H1 (cell line): ENCODE data around the gene GSDME. TPM values are rescaled to one million over a fixed set of nuclear protein-coding genes. Genes with fewer than 3 reads are reported as not detected.

Source experiments
- CTCF ChIA-PET: fragments of 300-600 bp; sonication (Branson Sonifier 250); formaldehyde crosslinking; loops from one replicate; lab custom pipeline; 2021; ENCODE audit not compliant: partially characterized antibody; lab: Charles Lee
- POLR2A ChIA-PET: fragments of 300-600 bp; sonication (Branson Sonifier 250); formaldehyde crosslinking; loops from one replicate; lab custom pipeline; 2021; ENCODE audit warnings: inconsistent platforms; ENCODE audit not compliant: partially characterized antibody; lab: Charles Lee
- DNase-seq, 2 experiments: peaks; one replicate each; pipeline versions ENCODE4 v3.0.0 to v3.0.0-alpha.2; 2010 to 2022; ENCODE audit warnings: low spot score in 2 of 2, low read depth in 1 of 2, mixed read lengths in 1 of 2
- FAIRE-seq: peaks from 2 replicates; lab custom pipeline; 2011; peaks lifted over from hg19 to GRCh38; lab: Jason Lieb, UNC
- H2AFZ ChIP-seq: 2 replicates; pipeline ENCODE4 v1.8.1; 2012; ENCODE audit warnings: low read length, inconsistent platforms
- H2AK5ac ChIP-seq: 2 replicates; pipeline ENCODE4 v1.6.1; 2013; ENCODE audit warnings: low read depth, low read length
- H2BK120ac ChIP-seq: replicated peaks from 2 replicates; pipeline ENCODE3; 2013; ENCODE audit warnings: low read depth, low read length, inconsistent platforms
- H2BK12ac ChIP-seq: 2 replicates; pipeline ENCODE4 v1.6.1; 2013; ENCODE audit warnings: low read depth, low read length
- H2BK15ac ChIP-seq: 2 replicates; pipeline ENCODE4 v1.6.1; 2013; ENCODE audit warnings: low read length
- H2BK20ac ChIP-seq: 2 replicates; pipeline ENCODE4 v1.6.1; 2013; ENCODE audit warnings: low read length
- H2BK5ac ChIP-seq: 2 replicates; pipeline ENCODE4 v1.6.1; 2013; ENCODE audit warnings: low read depth, low read length
- H3K14ac ChIP-seq: 2 replicates; pipeline ENCODE4 v1.6.1; 2013; ENCODE audit warnings: inconsistent platforms; ENCODE audit not compliant: insufficient read length
- H3K18ac ChIP-seq: 2 replicates; pipeline ENCODE4 v1.6.1; 2013; ENCODE audit warnings: low read length; ENCODE audit errors: extremely low read depth
- H3K23ac ChIP-seq: 2 replicates; pipeline ENCODE4 v1.6.1; 2013; ENCODE audit warnings: inconsistent platforms; ENCODE audit not compliant: insufficient read length
- H3K23me2 ChIP-seq: 2 replicates; pipeline ENCODE4 v1.6.1; 2013; ENCODE audit warnings: low read depth, low read length
- H3K27ac ChIP-seq: 2 replicates; pipeline ENCODE4 v1.6.1; 2011; ENCODE audit warnings: low read depth, low read length, inconsistent platforms
- H3K27me3 ChIP-seq, 4 experiments: replicated peaks in 1 of 4; 1 replicate in 1 of 4; 2 replicates in 3 of 4; pipeline versions ENCODE4 v1.6.1 to v1.8.1; 2011 to 2013; ENCODE audit warnings: low read length in 3 of 4, mild to moderate bottlenecking in 3 of 4, inconsistent platforms in 2 of 4, mixed read lengths in 2 of 4, moderate library complexity in 1 of 4; ENCODE audit not compliant: control insufficient read depth in 3 of 4, insufficient read depth in 3 of 4; ENCODE audit errors: extremely low read depth in 1 of 4
- H3K36me3 ChIP-seq, 4 experiments: 2 replicates each; pipeline versions ENCODE4 v1.6.1 to v1.8.1; 2011 to 2013; ENCODE audit warnings: mild to moderate bottlenecking in 4 of 4, low read length in 3 of 4, moderate library complexity in 2 of 4, control low read depth in 1 of 4, inconsistent platforms in 1 of 4; ENCODE audit not compliant: insufficient read depth in 4 of 4, control insufficient read depth in 2 of 4
- H3K4ac ChIP-seq: replicated peaks from 2 replicates; pipeline ENCODE3; 2013; ENCODE audit warnings: low read length, low read depth, mixed read lengths, inconsistent platforms; ENCODE audit not compliant: insufficient read length
- H3K4me1 ChIP-seq, 4 experiments: replicated peaks in 1 of 4; 1 replicate in 1 of 4; 2 replicates in 3 of 4; pipeline versions ENCODE4 v1.6.1 to v1.8.1; 2011 to 2013; ENCODE audit warnings: low read length in 3 of 4, inconsistent platforms in 2 of 4, mixed read lengths in 1 of 4; ENCODE audit not compliant: insufficient read depth in 4 of 4, control insufficient read depth in 3 of 4
- H3K4me2 ChIP-seq, 2 experiments: 2 replicates each; pipeline versions ENCODE4 v1.6.1 to v1.8.1; 2011 to 2013; ENCODE audit warnings: low read depth in 2 of 2, low read length in 2 of 2, control low read depth in 1 of 2, inconsistent platforms in 1 of 2, mild to moderate bottlenecking in 1 of 2; ENCODE audit not compliant: insufficient read depth in 1 of 2
- H3K4me3 ChIP-seq, 4 experiments: fragments of 200-600, 300-600 bp in 1 of 4; sonication (generic), shearing (Covaris generic), sonication (Bioruptor Twin) in 1 of 4; 2 replicates each; pipeline versions ENCODE4 v1.5.1 to v1.8.1; 2011 to 2016; ENCODE audit warnings: low read length in 4 of 4, low read depth in 3 of 4, control low read depth in 2 of 4, inconsistent platforms in 2 of 4, mild to moderate bottlenecking in 2 of 4, mixed read lengths in 1 of 4, moderate library complexity in 1 of 4; ENCODE audit not compliant: insufficient read depth in 2 of 4; ENCODE audit errors: extremely low read depth in 1 of 4
- H3K56ac ChIP-seq: replicated peaks from 2 replicates; pipeline ENCODE3; 2013; ENCODE audit warnings: low read depth, mild to moderate bottlenecking, mixed read lengths, low read length, inconsistent platforms; ENCODE audit not compliant: insufficient read length
- H3K79me1 ChIP-seq: 2 replicates; pipeline ENCODE4 v1.6.1; 2013; ENCODE audit warnings: low read depth, low read length, control low read depth
- H3K79me2 ChIP-seq, 2 experiments: 2 replicates each; pipeline versions ENCODE4 v1.6.1 to v1.8.1; 2012 to 2013; ENCODE audit warnings: low read length in 2 of 2, mild to moderate bottlenecking in 2 of 2, inconsistent platforms in 1 of 2; ENCODE audit not compliant: insufficient read depth in 2 of 2, control insufficient read depth in 1 of 2
- H3K9ac ChIP-seq, 4 experiments: replicated peaks in 1 of 4; 1 replicate in 1 of 4; 2 replicates in 3 of 4; pipeline versions ENCODE4 v1.6.1 to v1.8.1; 2011 to 2013; ENCODE audit warnings: low read depth in 3 of 4, low read length in 3 of 4, control low read depth in 2 of 4, mild to moderate bottlenecking in 2 of 4, moderate library complexity in 2 of 4, inconsistent platforms in 1 of 4; ENCODE audit errors: extremely low read depth in 1 of 4
- H3K9me3 ChIP-seq, 2 experiments: 2 replicates each; pipeline versions ENCODE4 v1.6.1 to v1.8.1; 2012 to 2013; ENCODE audit warnings: mild to moderate bottlenecking in 2 of 2, moderate library complexity in 2 of 2, control low read depth in 1 of 2, inconsistent platforms in 1 of 2, low read depth in 1 of 2, low read length in 1 of 2, mixed read lengths in 1 of 2; ENCODE audit not compliant: insufficient read depth in 2 of 2
- H4K20me1 ChIP-seq, 2 experiments: replicated peaks in 1 of 2; 2 replicates each; pipeline versions ENCODE3 to v1.8.1; 2011 to 2013; ENCODE audit warnings: inconsistent platforms in 2 of 2, low read length in 2 of 2, mild to moderate bottlenecking in 1 of 2; ENCODE audit not compliant: insufficient read depth in 2 of 2, control insufficient read depth in 1 of 2
- H4K5ac ChIP-seq: 2 replicates; pipeline ENCODE4 v1.6.1; 2013; ENCODE audit warnings: low read length, low read depth, mixed read lengths, inconsistent platforms; ENCODE audit not compliant: insufficient read length
- H4K8ac ChIP-seq: 2 replicates; pipeline ENCODE4 v1.8.0; 2013; ENCODE audit warnings: mild to moderate bottlenecking, moderate library complexity, low read length, inconsistent platforms; ENCODE audit not compliant: insufficient read depth; ENCODE audit errors: extremely low read depth
- H4K91ac ChIP-seq: replicated peaks from 2 replicates; pipeline ENCODE3; 2013; ENCODE audit warnings: low read length, mixed read lengths, inconsistent platforms; ENCODE audit not compliant: insufficient read length
- ATF2 ChIP-seq: IDR thresholded peaks from 2 replicates; pipeline ENCODE4 v1.6.1; 2012; ENCODE audit warnings: low read length, inconsistent platforms
- BCL11A ChIP-seq, 2 experiments: IDR thresholded peaks; one replicate each; pipeline ENCODE4 v1.6.1; 2011; ENCODE audit warnings: low read depth in 2 of 2, low read length in 2 of 2, mild to moderate bottlenecking in 2 of 2
- EZH2 ChIP-seq: fragments of 200-600 bp; sonication (generic); IDR thresholded peaks from 2 replicates; pipeline ENCODE4 v1.7.1; 2012; ENCODE audit warnings: low read depth, mild to moderate bottlenecking, moderate library complexity, low read length, inconsistent platforms; ENCODE audit not compliant: severe bottlenecking
- GTF2F1 ChIP-seq: IDR thresholded peaks from 2 replicates; pipeline ENCODE4 v1.6.1; 2012; ENCODE audit warnings: low read depth, low read length, improper control_type of control experiment, borderline replicate concordance
- JUN ChIP-seq: IDR thresholded peaks from 2 replicates; pipeline ENCODE4 v1.6.1; 2011; ENCODE audit warnings: low read depth, mild to moderate bottlenecking, improper control_type of control experiment, low read length
- RBBP5 ChIP-seq: IDR thresholded peaks from 2 replicates; pipeline ENCODE4 v1.7.1; 2012; ENCODE audit warnings: low read depth, mild to moderate bottlenecking, inconsistent platforms, low read length, moderate library complexity, borderline replicate concordance
- RNF2 ChIP-seq: fragments of 200-900, 300-1000 bp; sonication (generic); IDR thresholded peaks from 2 replicates; pipeline ENCODE4 v1.7.1; 2016; ENCODE audit warnings: borderline replicate concordance, low read depth, mild to moderate bottlenecking, antibody characterized with exemption, low read length; ENCODE audit not compliant: poor library complexity, severe bottlenecking; ENCODE audit errors: missing control alignments
- SIN3A ChIP-seq, 2 experiments: IDR thresholded peaks in 1 of 2; conservative IDR thresholded peaks in 1 of 2; 2 replicates each; pipeline ENCODE4 v1.6.1; 2011 to 2012; ENCODE audit warnings: low read length in 2 of 2, improper control_type of control experiment in 1 of 2, low read depth in 1 of 2, mild to moderate bottlenecking in 1 of 2
- TAF1 ChIP-seq: IDR thresholded peaks from 2 replicates; pipeline ENCODE4 v1.6.1; 2011; ENCODE audit warnings: mild to moderate bottlenecking, low read depth, low read length
- WGBS, 2 experiments: shearing (Covaris generic) in 1 of 2; methylation state at CpG; one replicate each; pipeline versions ENCODE4 v1.1.6 to v1.1.7; 2013 to 2015; ENCODE audit warnings: low lambda C conversion rate in 2 of 2, mixed read lengths in 2 of 2, inconsistent platforms in 1 of 2, low coverage in 1 of 2, missing lambda C conversion rate in 1 of 2; ENCODE audit not compliant: insufficient replicate concordance in 2 of 2, insufficient coverage in 1 of 2, insufficient read length in 1 of 2; ENCODE audit errors: extremely low coverage in 1 of 2, missing lambda C conversion rate in 1 of 2; 5-methylcytosine and 5-hydroxymethylcytosine counted together
- polyA plus RNA-seq, 7 experiments: library from polyadenylated mRNA; depleted of rRNA in 3 of 7; stranded (reverse) in 5 of 7; unstranded in 2 of 7; fragments of >200 nt in 5 of 7; fragments of 200-250 nt in 2 of 7; gene quantifications; 1 replicate in 5 of 7; 2 replicates in 1 of 7; 4 replicates in 1 of 7; pipeline versions ENCODE4 v1.2.1 to v1.2.3, GENCODE V29; 2011 to 2013; ENCODE audit warnings: missing spikeins in 2 of 7, mixed read lengths in 2 of 7
- total RNA-seq: library from RNA; stranded (reverse); fragmentation: NEBNext Ultra II Directional; extraction: Animal tissue kit (Norgen Biotek cat#: 25700); gene quantifications from 2 replicates; pipeline ENCODE4 v1.2.1, GENCODE V29; 2021

GSDME gene
- total and polyA plus RNA-seq, 2 of the 8 experiments (the other 6 are each of a cell fraction or from before 2014, with no cell fraction given), result 5.4 to 7.6 TPM

- no peak overlapping the region for H3K23ac ChIP-seq
- peaks cover 0 to 4% (median 2%) of the 10 kb centered on the region in 4 experiments; a peak in 4 of 7 replicates for H3K4me1 ChIP-seq
- H4K20me1 ChIP-seq, result no peaks in the 10 kb centered on the region
- H2BK12ac ChIP-seq, result no peak overlapping the region
- no peak overlapping the region for H4K91ac ChIP-seq
- DNase-seq (no peak), FAIRE-seq (no peak)
- ChIA-PET POLR2A (interaction anchor here (1.3 kb wide), 1 partner anchor 10 kb away, joined by 5 read pairs; no protein-coding TSS in a partner anchor), CTCF (interaction anchor here (0.6 to 2.5 kb wide), 6 partner anchors 46 to 281 kb away, joined by 3 to 8 read pairs (median 4); no protein-coding TSS in a partner anchor)
- H4K8ac ChIP-seq, result no peak overlapping the region
- H2AFZ ChIP-seq, result no peak overlapping the region
- H2AK5ac ChIP-seq, result no peak overlapping the region
- no peak overlapping the region for H2BK20ac ChIP-seq
- H3K4me3 ChIP-seq, result no peak overlapping the region
- no peak overlapping the region for H3K9ac ChIP-seq
- H3K56ac ChIP-seq, result no peak overlapping the region
- no peak overlapping the region for H4K5ac ChIP-seq
- H3K18ac ChIP-seq, result no peak overlapping the region
- H3K9me3 ChIP-seq, result no peaks in the 10 kb centered on the region
- no peaks in the 10 kb centered on the region for H3K23me2 ChIP-seq
- no peak overlapping the region for H3K4me2 ChIP-seq
- H3K79me2 ChIP-seq, result peaks cover 0 to 29% of the 10 kb centered on the region in 2 experiments; a peak in 2 of 4 replicates
- H2BK5ac ChIP-seq, result no peak overlapping the region
- WGBS, 2 experiments, result 83% methylated on average over 3 of the region's 3 CpGs; no CpG with 5 or more reads in 1 of the 2 experiments
- H3K14ac ChIP-seq, result no peak overlapping the region
- H2BK120ac ChIP-seq, result no peak overlapping the region
- no peak overlapping the region for H3K27ac ChIP-seq
- H3K27me3 ChIP-seq, result no peaks in the 10 kb centered on the region
- H3K36me3 ChIP-seq, result peaks cover 0 to 13% (median under 1%) of the 10 kb centered on the region in 4 experiments; a peak in 2 of 8 replicates
- H3K79me1 ChIP-seq, result no peaks in the 10 kb centered on the region; the same call in 1 of the 2 replicates
- no peak overlapping the region for H3K4ac ChIP-seq
- no peak overlapping the region for H2BK15ac ChIP-seq
- no peak for TF ChIP-seq EZH2
- TF ChIP-seq JUN, result no peak
- TF ChIP-seq RNF2, result no peak
- TF ChIP-seq SIN3A (conservative IDR thresholded peaks at IDR 0.05 in 1 of 2, IDR thresholded peaks at IDR 0.05 in 1 of 2; ENCODE audit: low read depth in 1 of 2, low read length in 2 of 2), result no peak
- no peak for TF ChIP-seq GTF2F1
- TF ChIP-seq RBBP5, result no peak
- TF ChIP-seq TAF1, result no peak
- no peak for TF ChIP-seq ATF2
- no peak for TF ChIP-seq BCL11A (IDR thresholded peaks at IDR 0.05; ENCODE audit: low read depth in 2 of 2, low read length in 2 of 2)
These were observed 88.2 kb downstream of the GSDME start for GRCh38 chr7:24668927-24669635.
